Measurements from ENCODE around the gene UBAC2.

GRCh38 chr13:99434258-99434788 lies 233.7 kb downstream of the UBAC2 start:
- TF ChIP-seq POLR2A (IDR thresholded peaks at IDR 0.05; ENCODE audit: control extremely low read depth in 1 of 2, low read depth in 2 of 2, low read length in 2 of 2) (no peak), MAX (IDR thresholded peaks at IDR 0.05) (no peak), POLR2AphosphoS5 (IDR thresholded peaks at IDR 0.05; ENCODE audit: low read depth, low read length) (no peak), CTCF (IDR thresholded peaks at IDR 0.05; ENCODE audit: control extremely low read depth in 1 of 3, insufficient read depth in 1 of 3, low read depth in 1 of 3, low read length in 3 of 3) (peak; percentile 28 to 41 (median 32)), CEBPB (IDR thresholded peaks at IDR 0.05; ENCODE audit: low read depth, low read length) (no peak), ZNF274 (IDR thresholded peaks at IDR 0.05; ENCODE audit: borderline replicate concordance, extremely low read depth, low read length) (no peak), ATF2 (IDR thresholded peaks at IDR 0.05; ENCODE audit: low read length) (no peak), USF2 (IDR thresholded peaks at IDR 0.05; ENCODE audit: low read length) (no peak), EZH2 (IDR thresholded peaks at IDR 0.05; ENCODE audit: low read depth, low read length, severe bottlenecking) (no peak)
